Measurements from ENCODE around the gene INO80B.
"Not testable (repeated sequence)": the region's sequence is repeated elsewhere in the genome, so short reads cannot be mapped to it uniquely, and the experiment has no call there.

Gene INO80B

DNA sequence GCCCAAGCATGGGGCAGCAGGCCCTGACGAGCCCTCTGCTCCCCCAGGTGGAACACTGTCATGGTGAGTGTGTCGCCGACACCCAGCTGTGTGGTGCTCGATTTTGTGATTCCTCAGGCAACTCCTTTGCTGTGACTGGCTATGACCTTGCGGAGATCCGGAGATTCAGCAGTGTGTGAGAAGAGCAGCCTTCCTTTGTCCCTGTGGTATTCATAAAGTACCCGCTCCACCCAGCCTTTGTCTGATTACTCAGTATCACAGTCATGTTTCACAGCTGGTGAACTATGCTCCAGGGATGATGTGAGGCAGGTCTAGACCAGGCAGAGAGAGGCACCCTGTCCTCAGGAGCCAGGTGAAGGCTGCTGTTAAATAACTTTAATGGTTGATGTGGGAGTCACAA, 29.4 kb upstream of the INO80B start:
- DNase-seq (ENCODE audit: low read depth in 2 of 2) = no peak

GRCh38 chr2:74426181-74426758, 28.6 kb upstream of the INO80B start:
- DNase-seq (ENCODE audit: low read depth in 2 of 2) = no peak

DNA sequence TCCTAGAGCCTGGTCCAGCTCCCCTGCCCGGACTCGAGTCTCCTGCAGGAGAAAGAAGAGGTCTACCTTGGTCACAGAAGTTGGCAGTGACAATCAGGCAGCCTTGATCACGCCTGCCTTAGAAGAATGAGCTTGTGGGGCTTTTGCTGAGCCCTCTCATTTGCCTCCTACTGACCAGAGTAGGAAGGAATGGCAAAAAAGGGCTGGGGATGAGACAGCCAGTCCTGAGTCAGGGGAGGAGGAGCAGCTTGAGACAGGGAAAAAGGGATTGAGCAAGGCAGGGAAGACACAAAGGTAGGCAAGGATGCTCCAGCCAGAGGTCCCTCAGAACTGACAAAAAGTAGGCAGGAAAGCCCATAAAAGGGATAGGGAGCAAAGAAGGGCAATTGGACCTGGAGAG, 27.3 kb upstream of the INO80B start:
- DNase-seq (ENCODE audit: low read depth in 2 of 2) = no peak

- no peak for DNase-seq (ENCODE audit: low read depth in 2 of 2)
Measured at GRCh38 chr2:74428675-74429074, 26.2 kb upstream of the INO80B start.

DNA sequence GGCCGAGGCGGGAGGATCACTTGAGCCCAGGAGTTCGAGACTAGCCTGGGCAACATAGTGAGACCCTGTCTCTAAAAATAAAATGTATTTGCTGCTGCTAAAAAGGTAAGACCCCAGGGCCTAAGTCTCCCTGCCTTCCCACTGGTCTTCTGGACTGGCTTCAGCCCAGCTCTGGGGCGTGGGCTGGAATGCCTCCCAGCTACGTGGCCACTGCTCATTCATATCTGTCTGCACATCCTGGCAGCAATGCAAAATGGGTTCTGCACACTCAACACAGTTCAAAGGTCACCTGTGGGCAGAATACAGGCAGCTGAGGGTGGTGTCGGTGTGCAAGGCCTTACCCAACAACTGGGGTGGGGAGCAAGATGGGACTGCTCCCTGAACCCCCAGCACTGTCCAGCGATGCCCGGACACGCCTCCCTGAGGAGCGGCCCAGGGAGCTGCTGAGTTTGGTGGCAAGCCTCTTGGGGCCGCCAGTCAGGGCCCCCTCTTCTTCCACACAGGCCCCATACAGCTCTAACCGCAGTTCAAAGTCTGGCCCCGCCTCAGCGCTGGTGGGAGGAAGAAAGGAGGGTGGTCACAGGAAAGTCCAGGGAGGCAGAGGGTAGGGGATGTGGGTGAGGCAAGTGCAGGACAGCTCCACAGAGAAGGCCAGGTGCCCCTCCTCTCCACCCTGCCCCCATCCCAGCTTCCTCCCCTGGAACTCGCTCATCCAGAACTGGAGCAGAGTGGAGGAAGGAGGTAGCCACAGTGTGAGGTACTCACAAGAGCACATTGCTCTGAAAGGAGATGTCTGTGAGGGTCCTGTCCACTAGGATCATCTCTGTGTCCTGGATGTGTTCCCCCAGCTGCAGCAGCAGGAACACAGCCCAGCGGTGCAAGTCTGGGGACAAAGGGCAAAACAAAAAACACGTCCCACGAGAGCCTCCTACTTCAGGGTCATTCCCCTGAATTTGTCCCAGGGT, 25.1 kb upstream of the INO80B start:
- no peak for DNase-seq (ENCODE audit: low read depth in 2 of 2)

DNA sequence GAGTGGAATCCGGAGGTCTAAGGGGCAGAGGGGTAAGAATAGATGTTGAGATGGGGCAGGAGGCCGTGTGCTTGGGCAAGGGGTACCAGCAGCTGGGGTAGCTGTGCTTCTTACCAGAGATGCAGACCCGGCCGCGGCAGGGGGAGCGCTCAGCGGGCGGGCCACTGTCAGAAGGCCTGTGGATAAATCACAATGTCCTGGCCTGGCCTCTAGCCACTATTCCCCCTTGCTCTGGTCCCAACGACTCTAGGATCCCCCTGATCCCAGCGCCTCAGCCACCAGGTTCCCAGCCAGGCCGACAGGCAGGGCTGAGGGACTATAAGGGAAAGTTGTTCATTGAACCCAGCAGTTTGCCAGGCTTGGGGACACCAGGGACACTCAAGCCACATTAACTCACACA, 24.4 kb upstream of the INO80B start:
- DNase-seq (ENCODE audit: low read depth in 2 of 2) = no peak

DNA sequence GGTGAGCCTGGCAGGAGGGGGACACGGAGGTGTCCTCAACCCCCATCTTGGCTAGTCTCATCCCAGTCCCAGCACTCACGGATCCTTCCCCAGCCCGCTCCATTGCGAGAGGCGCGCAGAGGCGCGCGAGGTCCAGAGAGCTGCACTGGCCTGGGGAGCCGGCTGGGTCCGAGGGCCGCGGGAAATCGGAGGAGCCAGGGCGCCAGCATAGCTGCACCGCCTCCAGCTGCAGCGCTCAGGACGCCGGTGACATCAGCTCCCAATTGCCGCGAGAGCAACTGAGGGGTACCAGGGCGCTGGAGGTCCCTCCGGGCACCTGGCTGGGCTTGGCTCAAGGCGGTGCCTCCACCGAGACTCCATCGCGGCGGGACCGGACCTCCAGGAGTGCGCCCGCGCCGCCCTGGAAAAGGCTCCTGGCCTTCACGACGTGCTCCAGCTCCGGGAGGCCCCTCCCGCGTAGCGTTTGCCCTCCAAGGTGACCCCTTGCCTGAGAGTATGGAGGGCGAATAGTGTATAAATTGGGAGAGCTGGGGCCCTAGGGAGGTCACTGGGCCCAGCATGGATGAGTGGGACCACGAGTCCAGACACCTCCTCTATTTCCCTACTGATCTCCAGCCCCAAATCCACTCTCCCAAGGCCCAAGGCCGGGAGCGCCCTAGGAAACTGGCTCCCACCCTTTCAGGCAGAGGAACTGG, 18.6 kb upstream of the INO80B start:
- no peak for DNase-seq (ENCODE audit: low read depth in 2 of 2)

DNA sequence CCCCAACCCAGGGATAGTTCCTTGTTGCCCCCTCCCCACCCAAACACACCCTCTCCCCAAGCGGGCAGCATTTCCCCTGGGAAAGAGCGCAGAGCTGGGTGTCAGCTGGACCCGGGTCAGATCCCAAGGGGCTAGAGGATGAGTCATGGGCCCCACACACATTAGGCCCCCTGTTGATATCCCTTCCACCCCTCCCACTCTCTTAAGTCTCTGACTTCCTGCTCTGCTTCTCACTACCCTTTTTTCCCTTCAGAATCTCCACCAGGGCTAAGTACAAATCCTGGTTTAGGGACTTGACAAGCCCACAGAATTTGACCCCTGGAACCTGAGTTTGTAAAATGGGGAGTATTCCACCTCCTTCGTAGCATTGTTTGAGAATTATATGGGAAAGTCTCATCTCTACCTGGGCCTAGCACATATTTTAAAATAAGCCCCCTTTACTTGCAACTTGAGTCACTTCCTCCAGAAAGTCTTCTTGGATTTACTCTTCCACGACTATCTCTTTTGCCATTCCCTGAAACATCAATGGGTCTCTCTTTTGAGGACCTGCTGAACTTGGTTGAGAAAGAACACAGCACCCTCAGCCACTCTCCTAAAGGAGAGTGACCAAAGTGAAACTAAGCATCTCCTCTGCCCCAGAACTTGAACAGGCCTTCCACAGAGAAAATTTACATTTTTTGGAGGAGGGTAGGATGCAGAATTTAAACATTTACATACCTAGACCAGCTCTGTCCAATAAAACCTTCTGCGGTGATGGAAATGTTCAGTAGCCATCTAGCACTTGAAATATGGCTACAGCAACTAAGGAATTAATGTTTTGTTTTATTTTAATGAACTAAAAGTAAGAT, 17.8 kb upstream of the INO80B start:
- no peak for DNase-seq (ENCODE audit: low read depth in 2 of 2)

DNA sequence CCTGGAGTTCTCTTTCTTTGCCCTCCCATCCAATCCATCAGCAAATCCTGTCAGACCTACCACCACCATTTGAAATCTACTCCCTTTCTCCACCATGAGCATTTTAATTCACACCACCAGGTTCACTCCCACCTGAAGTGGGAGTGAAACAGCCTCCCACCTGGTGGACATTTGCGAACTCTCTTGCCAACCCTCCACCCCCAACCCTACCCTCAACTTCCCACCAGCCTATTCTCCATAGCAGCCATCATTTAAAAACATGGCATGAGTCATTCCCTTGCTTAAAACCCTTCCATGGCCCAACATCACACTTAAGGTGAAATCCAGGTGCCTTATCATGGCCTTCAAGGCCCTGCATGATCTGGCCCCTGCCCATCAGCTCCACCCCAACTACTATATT, 16.6 kb upstream of the INO80B start:
- no peak for DNase-seq (ENCODE audit: low read depth in 2 of 2)

- no peak for DNase-seq (ENCODE audit: low read depth in 2 of 2)
Measured at GRCh38 chr2:74439373-74439772, 15.5 kb upstream of the INO80B start.

- no peak for DNase-seq (ENCODE audit: low read depth in 2 of 2)
Measured at GRCh38 chr2:74439803-74440377, 15.0 kb upstream of the INO80B start.

DNA sequence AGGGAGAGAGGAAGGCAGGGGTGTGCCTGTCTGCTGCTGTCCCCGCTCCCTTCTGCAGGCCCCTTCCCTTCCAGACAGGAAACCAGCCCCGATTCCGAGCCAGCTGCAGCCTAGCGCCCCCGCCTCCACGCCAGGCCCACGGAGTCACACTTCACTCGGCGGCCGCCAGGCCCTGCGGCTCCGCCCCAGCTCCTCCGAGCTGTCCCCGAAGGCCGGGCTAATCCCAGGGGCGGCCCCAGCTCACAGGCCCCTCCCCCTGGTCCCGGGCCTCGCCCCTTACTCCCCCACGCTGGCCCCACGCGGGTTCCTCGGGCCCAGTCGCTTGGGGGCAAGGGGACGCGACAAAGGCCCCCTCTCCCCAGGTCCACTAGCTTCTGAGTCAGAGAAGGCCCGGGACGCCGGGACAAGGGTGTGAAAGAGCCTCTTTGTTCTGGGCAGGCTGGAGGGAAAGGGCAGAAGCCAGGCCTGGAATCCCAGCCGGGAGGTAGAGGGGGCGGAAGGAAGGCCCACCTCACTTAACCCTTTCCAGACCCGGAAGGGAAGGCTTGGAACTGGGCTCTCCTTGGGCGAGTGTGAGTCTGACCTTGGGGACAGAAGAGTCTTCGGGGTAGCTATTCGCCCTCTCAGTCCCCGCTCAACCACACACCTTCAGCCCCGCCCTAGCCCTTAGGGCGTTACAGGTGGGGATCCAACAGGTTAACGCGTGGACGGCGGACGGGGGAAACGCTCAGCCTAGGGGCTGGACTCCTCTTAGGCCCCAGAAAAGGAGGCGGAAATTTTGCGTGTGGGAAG, 14.3 kb upstream of the INO80B start:
- peak in 1 of 2 donors; percentile 41 for DNase-seq (ENCODE audit: low read depth in 2 of 2)

DNA sequence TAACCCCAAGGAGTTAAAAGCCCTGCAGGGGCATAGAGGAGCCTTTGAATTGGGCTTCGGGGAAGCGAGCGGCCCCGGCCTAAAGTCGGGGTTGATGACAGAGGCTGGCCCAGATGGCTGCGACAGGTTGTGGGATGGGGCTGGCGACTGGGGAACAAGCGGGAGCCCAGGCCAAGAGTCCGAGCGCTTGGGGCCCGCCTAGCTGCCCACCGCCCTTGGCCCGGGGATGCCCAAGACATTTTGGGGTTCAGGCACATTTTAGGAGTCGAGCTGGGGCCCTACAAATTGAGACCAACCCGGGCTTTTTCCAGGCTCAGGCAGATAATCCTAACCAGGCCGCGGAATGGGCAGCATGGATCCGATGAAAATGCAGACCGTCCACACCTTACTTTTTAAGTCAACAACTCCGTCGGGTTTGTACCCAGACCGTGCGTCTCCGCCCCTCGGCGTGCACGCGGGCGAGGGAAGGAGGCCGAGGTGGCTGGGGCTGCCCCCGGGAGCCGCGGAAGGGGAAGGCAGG, 13.7 kb upstream of the INO80B start:
- no peak for DNase-seq (ENCODE audit: low read depth in 2 of 2)

DNA sequence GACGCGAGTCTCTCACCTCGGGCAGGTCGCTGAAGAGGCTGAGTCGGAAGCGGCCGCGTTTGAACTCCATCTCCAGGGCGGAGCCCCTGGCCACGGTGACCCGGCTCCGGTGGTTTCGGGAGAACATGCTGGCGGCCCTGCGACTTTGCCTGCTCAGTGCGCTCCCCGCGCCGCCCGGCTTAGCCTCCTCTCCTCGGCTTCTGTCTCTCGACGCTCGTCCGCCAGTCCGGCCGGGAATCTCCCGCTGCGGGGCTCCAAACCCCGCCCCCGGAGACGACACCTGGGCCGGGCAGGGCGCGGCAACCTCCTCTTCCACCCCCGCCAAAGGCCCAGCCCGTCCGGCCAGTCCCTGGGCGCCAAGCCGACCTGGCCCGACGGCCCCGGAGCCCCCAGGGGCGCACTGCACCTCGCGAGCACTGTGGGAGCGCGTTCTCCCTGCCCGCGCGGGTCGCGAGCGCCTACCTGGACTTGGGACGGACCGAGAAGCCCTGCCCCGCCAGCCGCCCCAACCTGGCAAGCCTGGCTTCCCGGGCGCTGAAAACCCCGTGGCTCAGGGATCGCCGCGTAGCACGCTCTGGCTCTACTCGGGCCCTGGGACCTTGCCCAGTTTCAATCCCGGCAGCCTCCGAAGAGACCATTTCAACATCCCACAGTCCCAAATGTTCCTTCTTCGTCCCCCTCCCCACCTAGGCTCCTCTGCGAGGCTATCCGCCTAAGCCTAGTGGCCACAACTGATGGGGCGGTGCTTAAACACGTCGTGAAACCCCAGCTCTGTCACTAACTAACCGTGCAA, 13.0 kb upstream of the INO80B start, which contains the start of gene RTKN:
Gene RTKN (minus strand): TSS at position 248 of the 793 bp plus-strand sequence. CDS start 121 bp downstream, at position 127.
- DNase-seq (ENCODE audit: low read depth in 2 of 2) = no peak

DNA sequence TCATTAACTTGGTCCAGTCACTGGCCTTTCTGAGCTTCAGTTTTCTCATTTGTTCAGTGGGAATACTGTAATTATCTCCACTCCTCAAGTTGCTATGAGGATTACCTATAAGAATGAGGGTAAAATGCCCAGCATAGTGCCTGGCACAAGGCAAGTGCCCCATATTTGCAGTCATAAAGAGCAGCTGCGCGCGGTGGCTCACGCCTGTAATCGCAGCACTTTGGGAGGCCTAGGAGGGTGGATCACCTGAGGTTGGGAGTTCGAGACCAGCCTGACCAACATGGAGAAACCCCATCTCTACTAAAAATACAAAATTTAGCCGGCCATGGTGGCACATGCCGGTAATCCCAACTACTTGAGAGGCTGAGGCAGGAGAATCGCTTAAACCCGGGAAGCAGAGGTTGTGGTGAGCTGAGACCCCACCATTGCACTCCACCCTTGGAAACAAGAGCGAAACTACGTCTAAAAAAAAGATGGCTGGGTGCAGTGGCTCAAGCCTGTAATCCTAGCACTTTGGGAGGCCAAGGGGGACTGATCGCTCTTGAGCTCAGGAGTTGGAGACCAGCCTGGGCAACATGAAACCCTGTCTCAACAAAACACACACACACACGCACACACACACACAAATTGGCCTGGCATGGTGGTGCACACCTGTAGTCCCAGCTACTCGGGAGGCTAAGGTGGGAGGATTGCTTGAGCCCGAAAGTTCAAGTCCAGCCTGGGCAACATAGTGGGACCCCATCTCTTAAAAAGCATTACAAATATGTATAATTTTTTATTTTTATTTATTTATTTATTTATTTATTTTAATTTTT, 12.2 kb upstream of the INO80B start:
- DNase-seq (ENCODE audit: low read depth in 2 of 2) = not testable (repeated sequence)

DNA sequence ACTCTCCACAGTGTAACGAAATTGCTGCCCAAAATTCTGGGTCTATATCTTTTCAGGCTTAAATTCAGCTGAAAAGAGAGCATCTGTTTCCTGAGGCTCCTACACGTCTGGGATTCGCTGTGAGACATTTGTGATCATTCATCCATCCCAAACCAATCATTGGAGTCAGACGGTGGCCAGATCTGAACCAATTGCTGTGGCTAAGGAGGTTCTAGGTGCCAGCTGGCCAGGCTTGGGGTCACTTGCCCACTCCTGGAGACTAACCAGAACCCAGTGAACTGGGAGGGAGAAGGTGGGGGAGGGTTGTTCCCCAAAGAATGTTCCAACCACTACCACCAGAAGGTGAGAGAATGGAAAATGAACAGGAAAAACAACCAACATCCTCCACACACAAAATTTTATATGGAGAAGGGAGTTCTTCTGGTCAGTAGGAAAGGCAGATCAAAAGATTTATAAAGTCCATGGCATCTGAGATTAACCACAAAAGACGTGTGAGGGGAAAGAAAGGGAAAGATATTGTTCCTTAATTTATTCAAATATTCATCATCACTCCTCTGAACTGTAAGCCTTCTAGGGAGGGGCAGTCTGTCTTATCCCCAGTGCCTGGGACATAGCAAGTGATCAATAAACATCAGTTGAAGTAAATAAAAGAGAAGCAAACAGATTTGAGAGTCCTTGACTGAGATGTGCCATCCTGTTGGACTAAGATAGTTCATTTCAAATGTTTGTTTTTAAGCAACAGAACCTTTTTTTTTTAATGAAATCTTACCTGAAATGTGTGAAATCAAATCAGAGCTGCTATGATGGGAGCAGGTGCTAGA, 10.2 kb upstream of the INO80B start:
- no peak for DNase-seq (ENCODE audit: low read depth in 2 of 2)

DNA sequence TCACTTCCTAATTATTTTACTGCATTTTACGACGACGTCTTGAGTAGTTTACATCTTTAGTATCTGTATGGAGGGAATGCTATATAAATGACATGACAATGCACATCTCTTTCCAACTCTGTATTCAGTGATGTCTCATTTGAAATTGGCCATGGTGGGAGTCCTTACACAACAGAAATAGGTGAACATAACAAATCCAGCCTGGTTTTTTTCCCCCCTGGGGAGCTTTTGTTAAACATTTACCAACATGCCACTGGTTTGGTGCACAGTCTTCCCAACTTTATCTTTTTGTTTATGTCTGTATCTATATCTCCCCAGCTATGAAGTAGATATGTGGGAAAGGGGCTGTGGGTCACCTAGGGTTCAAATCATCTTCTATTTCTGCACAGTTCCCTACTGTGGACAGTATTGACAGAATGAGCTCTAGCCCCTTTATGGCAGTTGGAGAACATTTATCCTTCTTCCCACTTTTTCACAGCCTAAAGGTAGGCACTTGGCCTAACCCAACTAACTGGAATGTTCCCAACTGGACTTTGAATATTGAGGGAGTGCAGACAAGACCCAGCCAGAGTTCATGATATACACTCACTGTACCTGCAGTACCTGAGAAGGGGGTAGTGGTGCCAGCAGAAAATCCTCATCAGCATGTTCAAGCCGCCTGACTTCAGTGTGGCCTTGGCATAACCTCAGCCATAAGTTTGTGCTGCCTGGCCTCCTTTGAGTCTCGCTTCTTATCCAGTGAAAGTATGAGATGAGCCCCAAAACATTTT, 7.5 kb upstream of the INO80B start:
- DNase-seq (ENCODE audit: low read depth in 2 of 2) = no peak
